ENCODE measurements around the gene PPP6R3. TPM values are rescaled to one million over a fixed set of nuclear protein-coding genes. Genes with fewer than 3 reads are reported as not detected.

PPP6R3 gene
- total and polyA plus RNA-seq, 10 of the 15 experiments (the other 5 are each of a cell fraction or from before 2014, with no cell fraction given), result 12.4 to 123 (median 74.1) TPM

- no peak for ATAC-seq
- peaks cover 4% of the 10 kb centered on the region for H3K79me2 ChIP-seq (ENCODE audit: control insufficient read depth, insufficient read depth, low read length)
- no peak for FAIRE-seq
- intact Hi-C loops (cut with micrococcal nuclease; ENCODE audit: unreplicated experiment), result no loop called here
- ChIA-PET RAD21 (ENCODE audit: unreplicated experiment) (no interaction called here), SMC1A (ENCODE audit: uncharacterized antibody, unreplicated experiment) (interaction anchor here (1.0 kb wide), 1 partner anchor 13 kb away, joined by 3 read pairs; no protein-coding TSS in a partner anchor), CTCF (no interaction called here), POLR2A (no interaction called here)
- in situ Hi-C loops (cut with MboI), result no loop called here
- no peak overlapping the region for H2AFZ ChIP-seq (ENCODE audit: control insufficient read depth, low read depth, low read length)
- H3K27ac ChIP-seq (ENCODE audit: control insufficient read depth, insufficient read depth), result no peak overlapping the region
- peaks cover 6% of the 10 kb centered on the region for H4K20me1 ChIP-seq (ENCODE audit: control insufficient read depth, insufficient read depth)
- no peaks in the 10 kb centered on the region for H3K27me3 ChIP-seq (replicated peaks in 1 of 2; ENCODE audit: control insufficient read depth in 2 of 2, insufficient read depth in 2 of 2, low read length in 1 of 2)
- no peak for DNase-seq (ENCODE audit: low read depth, low spot score)
- no peak overlapping the region for H3K4me2 ChIP-seq (ENCODE audit: control insufficient read depth, insufficient read depth)
- no peaks in the 10 kb centered on the region for H3K9me3 ChIP-seq (replicated peaks; ENCODE audit: control insufficient read depth, insufficient read depth, low read length)
- H3K36me3 ChIP-seq (ENCODE audit: control insufficient read depth in 2 of 2, insufficient read depth in 2 of 2, low read length in 1 of 2), result peaks cover 22 to 38% of the 10 kb centered on the region in 2 experiments
- no peaks in the 10 kb centered on the region for H3K4me1 ChIP-seq (ENCODE audit: control insufficient read depth, insufficient read depth, low read length)
- TF ChIP-seq ATF7 (IDR thresholded peaks at IDR 0.05; ENCODE audit: low read depth) (no peak), SUPT20H (IDR thresholded peaks at IDR 0.05; ENCODE audit: borderline replicate concordance, control insufficient read depth, low read depth, low read length) (no peak), SMAD5 (IDR thresholded peaks at IDR 0.05; ENCODE audit: low read depth) (no peak), SMC3 (IDR thresholded peaks at IDR 0.05; ENCODE audit: borderline replicate concordance, low read length) (no peak)
- H3K4me3 ChIP-seq, result no peak overlapping the region
- H3K9ac ChIP-seq (ENCODE audit: control insufficient read depth, insufficient read depth, low read length), result no peak overlapping the region
- no TSS peak for BruUV-seq (replicated peaks)
- WGBS (ENCODE audit: insufficient coverage, insufficient replicate concordance, low lambda C conversion rate, missing lambda C conversion rate), result 80% methylated on average over 8 of the region's 8 CpGs
These were observed 83.0 kb downstream of the PPP6R3 start for GRCh38 chr11:68543594-68543993.

DNA sequence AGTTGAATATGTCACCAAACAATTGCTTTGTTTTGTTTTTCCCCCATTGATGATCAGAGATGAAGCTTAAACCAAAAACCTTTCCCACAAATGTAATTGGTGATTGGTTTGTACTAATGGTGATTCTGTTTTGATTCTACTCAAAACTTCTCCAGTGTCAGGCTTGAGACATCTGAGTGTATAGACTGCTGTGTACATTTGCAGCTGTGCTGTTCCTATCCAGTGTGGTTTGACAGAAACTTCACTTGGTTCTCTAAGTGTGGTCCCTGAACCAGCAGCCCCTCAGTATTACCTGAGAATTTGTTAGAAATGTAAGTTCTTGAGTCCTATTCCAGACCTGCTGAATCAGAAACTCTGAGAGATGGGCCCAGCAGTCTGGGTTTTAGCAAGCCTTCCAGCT, 84.8 kb downstream of the PPP6R3 start:
- FAIRE-seq (no peak), DNase-seq (ENCODE audit: low read depth, low spot score) (no peak), ATAC-seq (no peak)
- no peaks in the 10 kb centered on the region for H3K27me3 ChIP-seq (replicated peaks in 1 of 2; ENCODE audit: control insufficient read depth in 2 of 2, insufficient read depth in 2 of 2, low read length in 1 of 2)
- in situ Hi-C loops (cut with MboI) (no loop called here), intact Hi-C loops (cut with micrococcal nuclease; ENCODE audit: unreplicated experiment) (no loop called here)
- no peak overlapping the region for H3K9ac ChIP-seq (ENCODE audit: control insufficient read depth, insufficient read depth, low read length)
- RAD21 ChIA-PET (ENCODE audit: unreplicated experiment), result no interaction called here
- H3K4me1 ChIP-seq (ENCODE audit: control insufficient read depth, insufficient read depth, low read length), result no peaks in the 10 kb centered on the region
- no peak overlapping the region for H3K4me3 ChIP-seq
- H3K9me3 ChIP-seq (replicated peaks; ENCODE audit: control insufficient read depth, insufficient read depth, low read length), result no peaks in the 10 kb centered on the region
- H2AFZ ChIP-seq (ENCODE audit: control insufficient read depth, low read depth, low read length), result no peak overlapping the region
- CTCF ChIA-PET, result interaction anchor here (1.2 kb wide), 1 partner anchor 27 kb away, joined by 3 read pairs; no protein-coding TSS in a partner anchor
- SMC1A ChIA-PET (ENCODE audit: uncharacterized antibody, unreplicated experiment), result interaction anchor here (1.1 kb wide), 1 partner anchor 82 kb away, joined by 3 read pairs; no protein-coding TSS in a partner anchor
- no peak for TF ChIP-seq GABPA (IDR thresholded peaks at IDR 0.05; ENCODE audit: low read depth)
- no peak for TF ChIP-seq RAD51 (IDR thresholded peaks at IDR 0.05)
- no peak for TF ChIP-seq MYB (IDR thresholded peaks at IDR 0.05; ENCODE audit: borderline replicate concordance, low read depth, low read length)
- TF ChIP-seq RBBP5 (conservative IDR thresholded peaks at IDR 0.05), result no peak
- no peak for TF ChIP-seq IKZF1 (conservative IDR thresholded peaks at IDR 0.05)
- TF ChIP-seq BHLHE40 (IDR thresholded peaks at IDR 0.05; ENCODE audit: borderline replicate concordance in 1 of 2, low read depth in 2 of 2, low read length in 1 of 2), result no peak
- no peak for TF ChIP-seq NFIC (IDR thresholded peaks at IDR 0.05; ENCODE audit: low read depth, low read length)
- H3K4me2 ChIP-seq (ENCODE audit: control insufficient read depth, insufficient read depth), result no peak overlapping the region
- H4K20me1 ChIP-seq (ENCODE audit: control insufficient read depth, insufficient read depth), result peaks cover 6% of the 10 kb centered on the region
- H3K36me3 ChIP-seq (ENCODE audit: control insufficient read depth in 2 of 2, insufficient read depth in 2 of 2, low read length in 1 of 2), result peaks cover 17 to 38% of the 10 kb centered on the region in 2 experiments
- no TSS peak for BruUV-seq (replicated peaks)
- peaks cover 5% of the 10 kb centered on the region for H3K79me2 ChIP-seq (ENCODE audit: control insufficient read depth, insufficient read depth, low read length)
- H3K27ac ChIP-seq (ENCODE audit: control insufficient read depth, insufficient read depth), result no peak overlapping the region
- POLR2A ChIA-PET, result interaction anchor here (0.5 kb wide), 1 partner anchor 379 kb away, joined by 5 read pairs; no protein-coding TSS in a partner anchor
